ENCODE measurements around the gene DNAH3.

DNA sequence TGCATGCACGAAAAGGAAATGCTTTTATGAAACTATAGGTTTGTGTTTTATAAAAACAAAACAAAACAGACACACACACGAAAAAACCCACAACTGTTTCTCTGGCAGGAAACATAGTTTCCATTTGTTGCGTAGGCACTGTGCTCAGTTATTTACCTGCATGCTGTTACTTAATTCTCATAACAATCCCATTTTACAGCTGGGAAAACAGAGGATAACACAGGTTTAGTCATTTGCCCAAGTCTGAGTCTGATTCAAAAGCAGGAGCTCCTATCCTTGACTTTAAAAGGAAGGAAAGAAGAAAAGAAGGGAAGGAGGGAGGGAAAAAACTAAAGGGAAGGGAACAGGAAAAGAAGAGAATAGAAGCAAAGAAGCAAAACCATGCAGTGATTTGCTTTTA, 117.4 kb downstream of the DNAH3 start:
- no peak for TF ChIP-seq POLR2AphosphoS5 (IDR thresholded peaks at IDR 0.05; ENCODE audit: borderline replicate concordance, low read depth, low read length)
- TF ChIP-seq EZH2 (IDR thresholded peaks at IDR 0.05), result no peak

Measured in SK-N-MC (cell line).